GM18499 (cell line): ENCODE measurements around the gene HNRNPF.
"Not testable (repeated sequence)": the region's sequence is repeated elsewhere in the genome, so short reads cannot be mapped to it uniquely, and the experiment has no call there.

ENCODE experiments used
- ATAC-seq: cut with Tn5 transposase; IDR thresholded peaks from one replicate; pipeline ENCODE4 v1.9.1; 2021; ENCODE audit warnings: moderate number of reproducible peaks; ENCODE audit not compliant: insufficient read depth, unreplicated experiment

Gene HNRNPF

GRCh38 chr10:43408710-43409384, at the start of gene HNRNPF:
HNRNPF (minus strand) TSS chr10:43409186; CDS start chr10:43387884, 21,302 bp downstream.
- ATAC-seq: peak; percentile 37

- ATAC-seq: no peak
Measured at GRCh38 chr10:43458227-43458626, 49.2 kb upstream of the HNRNPF start.

GRCh38 chr10:43456561-43456960, 47.6 kb upstream of the HNRNPF start:
- ATAC-seq: not testable (repeated sequence)

GRCh38 chr10:43454025-43454424, 45.0 kb upstream of the HNRNPF start:
- ATAC-seq: not testable (repeated sequence)

GRCh38 chr10:43453266-43453831, 44.4 kb upstream of the HNRNPF start:
- peak; percentile 26 for ATAC-seq

GRCh38 chr10:43452356-43452914, 43.4 kb upstream of the HNRNPF start:
- ATAC-seq: no peak

- ATAC-seq: no peak
Measured at GRCh38 chr10:43448742-43449141, 39.8 kb upstream of the HNRNPF start.

- not testable (repeated sequence) for ATAC-seq
Measured at GRCh38 chr10:43446219-43447017, 37.4 kb upstream of the HNRNPF start.

GRCh38 chr10:43444897-43445466, 36.0 kb upstream of the HNRNPF start:
- no peak for ATAC-seq

- ATAC-seq: no peak
Measured at GRCh38 chr10:43444323-43444722, 35.3 kb upstream of the HNRNPF start.

- no peak for ATAC-seq
Measured at GRCh38 chr10:43440463-43441134, 31.6 kb upstream of the HNRNPF start.

GRCh38 chr10:43437141-43437870, 28.3 kb upstream of the HNRNPF start:
- no peak for ATAC-seq

GRCh38 chr10:43436291-43437140, 27.5 kb upstream of the HNRNPF start, which contains the start of gene ZNF487:
ZNF487 (plus strand) TSS chr10:43437111; CDS start chr10:43475814, 38,703 bp downstream.
- peak; percentile 94 for ATAC-seq

- no peak for ATAC-seq
Measured at GRCh38 chr10:43430926-43431663, 22.1 kb upstream of the HNRNPF start.

- ATAC-seq: peak; percentile 85
Measured at GRCh38 chr10:43427166-43427825, 18.3 kb upstream of the HNRNPF start.

- ATAC-seq: not testable (repeated sequence)
Measured at GRCh38 chr10:43426476-43426875, 17.5 kb upstream of the HNRNPF start.

- ATAC-seq: no peak
Measured at GRCh38 chr10:43424416-43424815, 15.4 kb upstream of the HNRNPF start.
